Stimulated activated CD4-positive, alpha-beta T cell treated with anti-CD3 and anti-CD28 coated beads, Interleukin-15, amount 100 ng/mL, for 24 hours (primary cell): ENCODE data around the gene MARCKSL1.

Experiments used
- DNase-seq: peaks from one replicate; pipeline ENCODE4 v3.0.0-alpha.2; 2020

MARCKSL1 gene

DNA sequence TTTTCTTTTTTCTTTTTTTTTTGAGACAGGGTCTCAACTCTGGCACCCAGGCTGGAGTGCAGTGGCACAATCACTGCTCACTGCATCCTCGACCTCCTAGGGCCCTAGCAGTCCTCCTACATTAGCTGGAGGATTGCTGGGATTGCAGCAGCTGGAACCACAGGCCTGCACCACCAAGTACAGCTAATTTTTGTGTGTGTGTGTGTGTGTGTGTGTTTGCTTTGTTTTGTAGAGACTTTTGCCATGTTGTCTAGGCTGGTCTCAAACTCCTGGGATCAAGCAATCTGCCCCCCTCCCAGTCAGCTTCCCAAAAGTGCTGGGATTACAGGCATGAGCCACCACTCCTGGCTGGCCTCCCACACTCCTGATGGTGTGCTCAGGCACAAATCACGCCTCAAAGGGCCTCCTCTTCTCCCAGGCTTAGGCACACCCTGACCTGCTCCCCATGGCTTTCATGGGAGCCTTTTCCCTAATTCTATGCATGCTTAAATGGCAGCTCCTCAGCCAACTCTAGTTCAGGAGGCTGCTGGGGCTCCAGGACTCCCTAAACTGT is 16.9 kb upstream of the MARCKSL1 start:
- DNase-seq: no peak

DNA sequence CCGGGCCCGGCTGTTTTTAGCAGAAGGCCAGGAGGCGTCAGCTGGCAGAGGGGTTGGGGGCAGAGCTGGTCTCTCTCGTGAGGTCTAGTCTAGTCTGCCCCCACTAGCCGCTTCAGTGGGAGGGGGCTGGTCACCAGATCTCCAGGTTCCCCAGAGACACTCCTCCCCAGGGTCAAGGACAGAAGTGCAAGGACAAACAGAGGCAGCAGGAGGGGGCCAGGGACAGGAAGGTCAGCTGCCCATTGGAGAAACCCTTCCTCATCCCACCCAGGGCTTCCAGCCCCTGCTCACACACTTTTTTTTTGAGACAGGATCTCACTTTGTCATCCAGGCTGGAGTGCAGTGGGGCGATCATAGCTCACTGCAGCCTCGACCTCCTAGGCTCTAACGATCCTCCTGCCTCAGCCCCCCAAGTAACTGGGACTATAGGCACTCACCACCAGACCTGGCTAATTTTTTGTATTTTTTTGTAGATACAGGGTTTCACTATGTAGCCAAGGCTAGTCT is 16.3 kb upstream of the MARCKSL1 start:
- no peak for DNase-seq

DNA sequence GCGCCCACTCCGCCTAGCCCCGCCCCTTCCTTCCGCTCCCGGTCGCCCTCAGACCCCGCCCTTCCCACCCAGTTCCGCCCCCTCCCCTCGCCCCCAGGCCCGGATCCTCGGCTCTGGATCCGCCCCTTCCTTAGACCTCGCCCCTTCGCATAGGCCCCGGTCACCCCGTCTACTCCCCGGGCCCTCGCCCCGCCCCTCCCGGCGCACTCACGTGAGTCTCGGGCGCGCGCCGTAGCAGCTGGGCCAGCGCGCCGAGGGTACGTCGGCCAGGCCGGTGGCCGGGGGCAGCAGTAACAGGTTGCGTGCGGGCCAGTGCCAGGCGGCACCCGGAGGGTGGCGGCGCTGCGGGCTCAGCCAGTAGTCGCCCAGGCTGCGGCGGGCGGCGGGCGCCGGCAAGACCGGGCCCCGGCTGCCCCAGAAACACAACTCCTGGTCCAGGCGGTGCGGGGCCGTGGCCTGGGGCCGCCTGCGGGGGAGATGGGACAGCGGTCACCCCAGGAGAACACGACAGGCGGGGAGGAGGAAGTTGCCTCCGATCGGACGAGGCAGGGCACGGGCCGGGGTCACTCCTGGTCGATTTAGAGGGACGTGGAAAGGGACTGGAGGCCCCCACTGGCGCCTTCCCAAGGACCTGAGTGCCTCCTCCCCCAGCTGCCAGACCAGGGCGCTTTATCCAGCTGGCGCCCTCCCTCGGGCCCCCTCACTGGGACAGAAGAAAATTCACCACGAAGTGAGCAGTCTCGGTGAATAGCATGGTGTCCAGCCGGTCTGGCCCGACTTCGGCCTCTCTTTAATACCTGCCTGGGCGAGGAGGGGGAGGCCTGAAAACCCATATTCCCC is 15.6 kb upstream of the MARCKSL1 start:
- DNase-seq: peak; percentile 94

DNA sequence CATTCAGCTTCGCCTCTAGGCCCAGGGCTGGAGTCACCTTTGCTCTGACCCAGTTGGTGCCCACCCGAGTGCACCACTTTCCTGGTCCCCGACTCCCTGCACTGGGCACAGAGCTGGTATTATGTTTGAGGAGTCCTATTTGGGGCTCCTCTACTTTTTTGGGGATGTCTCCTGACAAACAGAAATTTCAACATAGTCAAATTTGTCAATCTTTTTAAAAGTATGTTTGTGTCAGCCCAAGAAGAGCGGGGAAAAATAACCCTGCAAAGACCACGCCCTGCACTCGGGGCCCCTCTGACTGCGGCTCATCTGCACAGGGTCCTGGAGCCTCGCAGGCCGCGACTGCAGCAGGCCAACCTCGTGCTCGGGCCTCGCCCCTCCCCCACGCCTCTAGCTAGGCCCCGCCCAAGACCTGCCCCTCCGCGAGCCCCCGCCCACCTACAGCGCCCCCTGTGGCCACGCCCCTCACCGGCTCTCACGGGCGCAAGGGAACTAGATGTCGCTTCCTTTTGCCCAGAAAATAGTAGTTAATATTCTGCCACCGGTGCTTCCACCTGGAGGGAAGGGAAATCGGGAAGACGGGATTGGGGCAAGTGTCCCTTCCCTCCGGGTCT is 14.9 kb upstream of the MARCKSL1 start:
- DNase-seq: peak; percentile 83

- DNase-seq: no peak
Observed at GRCh38 chr1:32349211-32349708, 13.2 kb upstream of the MARCKSL1 start.

DNA sequence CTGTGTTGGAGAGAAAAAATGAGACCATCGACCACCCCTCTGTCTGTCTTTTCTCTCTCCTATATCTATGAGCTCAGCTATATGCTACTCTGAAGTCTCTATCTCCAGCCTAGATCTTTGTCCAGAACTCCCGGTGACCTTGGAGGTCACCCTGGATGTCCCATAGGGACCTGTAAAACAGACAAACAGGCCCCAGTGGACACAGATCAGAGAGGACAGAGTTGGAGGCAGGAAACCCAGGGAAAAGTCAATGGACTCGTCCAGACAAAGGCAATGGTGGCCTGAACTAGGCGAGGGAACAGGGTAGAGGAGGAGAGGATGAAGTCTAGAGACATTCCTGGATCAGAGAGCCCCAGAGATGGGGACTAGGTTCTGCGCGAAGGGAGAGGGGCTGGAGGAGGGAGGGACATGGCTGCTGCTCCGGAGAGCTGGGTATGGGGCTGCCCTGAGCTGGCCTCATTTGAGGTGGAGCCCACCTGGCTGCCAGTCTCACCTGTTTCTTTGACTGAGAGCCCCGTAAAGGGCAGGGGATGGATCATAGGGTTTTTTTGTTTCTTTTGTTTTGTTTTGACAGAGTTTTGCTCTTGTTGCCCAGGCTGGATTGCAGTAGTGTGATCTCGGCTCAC is 10.6 kb upstream of the MARCKSL1 start:
- no peak for DNase-seq

- DNase-seq: no peak
Observed at GRCh38 chr1:32345289-32345827, 9.3 kb upstream of the MARCKSL1 start.

- no peak for DNase-seq
Observed at GRCh38 chr1:32342704-32343103, 6.7 kb upstream of the MARCKSL1 start.

DNA sequence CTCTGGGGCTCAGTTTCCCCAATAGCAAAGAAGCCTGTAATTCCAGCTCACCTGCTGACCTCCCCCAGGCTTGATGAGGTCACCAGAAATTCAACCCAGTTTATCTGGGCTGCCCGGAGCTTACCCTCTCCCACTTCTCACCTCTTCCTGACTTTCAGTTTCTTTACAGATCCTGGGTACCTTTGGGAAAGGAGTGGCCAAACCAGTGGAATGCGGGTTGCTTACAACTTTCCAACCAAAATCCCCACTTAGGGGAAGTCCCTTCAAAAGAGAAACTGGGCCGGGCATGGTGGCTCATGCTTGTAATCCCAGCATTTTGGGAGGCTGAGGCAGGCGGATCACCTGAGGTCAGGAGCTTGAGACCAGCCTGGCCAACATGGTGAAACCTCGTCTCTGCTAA is 5.9 kb upstream of the MARCKSL1 start:
- no peak for DNase-seq

DNA sequence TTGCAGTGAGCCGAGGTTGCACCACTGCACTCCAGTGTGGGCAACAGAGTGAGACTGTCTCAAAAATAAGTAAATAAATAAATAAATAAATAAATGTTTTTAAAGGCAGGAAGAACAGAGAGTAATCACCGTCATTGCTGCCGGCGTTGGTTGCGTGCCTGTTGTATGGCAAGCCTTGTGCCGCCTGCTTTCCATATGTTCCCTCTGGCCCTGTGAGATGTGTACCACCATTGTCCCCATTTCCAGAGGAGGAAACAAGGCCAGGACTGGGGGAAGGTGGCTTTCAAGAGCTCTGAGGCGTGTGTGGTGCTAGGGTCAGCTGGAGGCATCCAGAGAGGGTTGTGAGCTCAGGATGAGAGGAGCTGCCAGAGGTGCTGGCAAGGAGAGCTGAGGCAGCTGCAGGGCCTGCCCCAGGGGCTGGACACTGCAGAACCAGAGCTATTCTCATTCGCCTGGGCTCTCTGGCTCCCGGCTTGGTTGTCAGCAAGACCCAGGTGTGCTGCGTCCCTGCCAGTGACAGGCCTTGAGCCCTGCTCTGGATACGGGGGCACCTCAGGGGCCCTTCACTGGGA is 5.2 kb upstream of the MARCKSL1 start:
- DNase-seq: no peak

GRCh38 chr1:32339363-32339978 is 3.4 kb upstream of the MARCKSL1 start:
- peak; percentile 67 for DNase-seq

DNA sequence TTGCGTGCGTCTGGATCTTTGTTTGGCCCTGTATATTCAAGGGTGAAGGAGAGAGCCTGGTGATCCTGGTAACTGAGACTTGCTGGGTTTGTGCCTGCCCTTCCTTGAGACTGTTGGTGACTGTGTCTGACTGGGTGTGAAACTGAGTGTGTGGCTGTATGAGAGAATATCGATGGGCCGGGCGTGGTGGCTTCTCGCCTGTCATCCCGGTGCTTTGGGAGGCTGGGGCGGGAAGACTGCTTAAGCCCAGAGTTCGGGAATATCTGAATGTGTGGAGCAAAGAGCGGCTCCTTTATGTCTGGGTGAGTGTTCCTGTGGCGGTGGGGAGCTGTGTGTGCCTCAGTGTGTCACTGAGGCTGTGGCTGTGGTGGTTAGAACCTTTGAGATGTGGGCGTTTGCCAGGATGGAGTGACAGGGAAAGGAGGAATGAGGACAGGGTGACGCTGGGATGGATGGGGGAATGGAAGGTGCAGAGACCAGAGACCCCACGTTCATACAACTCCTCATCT is 2.7 kb upstream of the MARCKSL1 start:
- DNase-seq: no peak

GRCh38 chr1:32337855-32338636 is 2.0 kb upstream of the MARCKSL1 start:
- no peak for DNase-seq

DNA sequence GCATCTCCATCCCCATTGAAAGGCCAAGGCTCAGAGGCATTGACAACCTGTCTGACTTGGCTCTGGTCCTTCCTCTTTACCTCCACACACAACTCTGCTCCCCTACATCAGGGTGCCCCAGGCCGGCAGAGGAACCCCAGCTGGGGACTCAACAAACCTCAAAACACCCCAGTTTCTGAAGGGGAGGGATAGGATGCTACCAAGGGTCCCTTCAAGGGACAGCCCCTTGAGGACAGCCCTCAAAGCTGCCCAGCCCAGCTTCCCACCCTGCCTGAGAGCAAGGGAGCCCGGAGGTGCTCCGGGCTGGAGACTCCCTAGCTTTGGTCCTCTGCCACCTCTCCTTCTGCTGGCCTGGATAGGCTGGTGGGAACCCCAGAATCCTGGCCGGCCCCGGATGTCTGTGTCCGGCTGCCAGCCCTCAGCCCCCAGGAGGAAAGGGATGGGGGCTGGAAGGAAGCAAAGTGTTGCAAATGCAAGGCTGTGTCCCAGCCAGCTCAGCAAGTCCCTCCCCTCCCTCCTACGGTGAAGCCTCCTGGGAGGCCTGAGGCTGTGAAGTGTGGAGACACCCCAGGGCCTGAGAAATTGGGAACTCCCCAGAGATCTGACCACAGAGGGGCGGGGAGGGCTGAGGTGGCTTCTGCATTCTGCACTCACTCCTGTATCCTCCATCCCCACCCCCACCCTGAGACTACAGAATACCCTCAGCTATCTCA is 1.1 kb upstream of the MARCKSL1 start:
- DNase-seq: peak; percentile 74

DNA sequence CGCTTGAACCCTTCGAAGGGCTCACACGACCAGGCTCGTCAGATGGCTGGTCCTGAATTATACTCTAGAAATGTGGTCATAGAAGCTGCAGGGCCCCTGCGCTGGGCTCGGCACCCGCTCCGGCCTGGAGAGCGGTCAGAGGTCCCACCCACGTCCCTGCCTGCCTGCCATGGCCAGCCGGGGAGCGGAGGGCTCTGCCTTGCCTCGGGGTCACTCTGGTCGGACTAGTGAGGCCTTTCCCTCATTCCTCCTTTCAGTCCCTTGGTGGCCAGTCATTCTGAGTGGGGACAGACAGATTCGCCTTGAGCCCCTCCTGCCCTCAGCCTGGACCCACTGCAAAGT is 529 bp upstream of the MARCKSL1 start:
- no peak for DNase-seq

GRCh38 chr1:32335535-32335789 is 571 bp downstream of the MARCKSL1 start:
- DNase-seq: no peak

- DNase-seq: peak; percentile 67
Observed at GRCh38 chr1:32334864-32335534, 1.0 kb downstream of the MARCKSL1 start.

- DNase-seq: no peak
Observed at GRCh38 chr1:32334274-32334861, 1.7 kb downstream of the MARCKSL1 start.

DNA sequence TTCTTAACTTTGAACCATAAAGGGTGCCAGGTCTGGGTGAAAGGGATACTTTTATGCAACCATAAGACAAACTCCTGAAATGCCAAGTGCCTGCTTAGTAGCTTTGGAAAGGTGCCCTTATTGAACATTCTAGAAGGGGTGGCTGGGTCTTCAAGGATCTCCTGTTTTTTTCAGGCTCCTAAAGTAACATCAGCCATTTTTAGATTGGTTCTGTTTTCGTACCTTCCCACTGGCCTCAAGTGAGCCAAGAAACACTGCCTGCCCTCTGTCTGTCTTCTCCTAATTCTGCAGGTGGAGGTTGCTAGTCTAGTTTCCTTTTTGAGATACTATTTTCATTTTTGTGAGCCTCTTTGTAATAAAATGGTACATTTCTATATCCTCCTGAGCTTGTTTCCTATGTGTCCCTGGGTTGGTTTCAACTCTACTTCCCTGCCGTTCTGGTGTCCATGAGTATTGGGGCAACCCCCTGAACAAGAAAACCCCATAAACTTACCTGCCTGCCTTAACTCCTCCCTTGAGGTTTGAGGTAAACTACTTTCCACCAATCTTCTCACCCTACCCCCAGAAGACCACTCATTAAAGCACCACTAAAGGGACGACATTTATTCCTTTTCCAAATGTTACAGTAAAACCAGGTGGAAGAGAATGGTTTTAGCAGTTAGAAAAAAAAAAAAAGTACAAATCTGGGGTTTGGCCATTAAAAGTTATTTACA is 2.6 kb downstream of the MARCKSL1 start:
- DNase-seq: no peak
